SU-DHL-6 (cell line): ENCODE results near the gene PGLYRP3.

ENCODE experiments used
- EZH2phosphoT487 ChIP-seq: fragments of 200-600 bp; sonication (generic), shearing (Covaris generic); conservative IDR thresholded peaks from 2 replicates; pipeline ENCODE4 v1.6.1; 2018; ENCODE audit warnings: mild to moderate bottlenecking, antibody characterized with exemption, low read length, moderate library complexity, mixed read lengths
- TF ChIP-seq, protein P1 (sequence below): fragments of 200-600 bp; sonication (generic); IDR thresholded peaks from one replicate; pipeline ENCODE4 v1.5.1; 2017; ENCODE audit warnings: antibody characterized with exemption, mild to moderate bottlenecking, low read length, moderate library complexity; ENCODE audit not compliant: insufficient read depth, poor library complexity, severe bottlenecking

DNA sequence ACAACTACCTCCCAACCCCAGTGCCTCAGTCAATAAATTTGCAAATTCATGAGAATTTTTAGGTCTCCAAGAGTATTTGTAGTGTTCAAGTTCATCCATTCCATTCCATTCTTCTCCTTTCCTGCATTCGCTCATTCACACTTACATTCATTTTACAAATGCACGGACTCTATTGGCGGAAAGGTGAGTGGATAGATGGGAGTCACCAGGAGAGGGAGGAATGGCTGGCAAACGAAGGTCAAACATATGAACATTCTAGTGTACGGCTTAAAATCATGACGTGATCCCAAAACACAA lies 50.7 kb downstream of the PGLYRP3 start:
- TF ChIP-seq, protein P1, sequence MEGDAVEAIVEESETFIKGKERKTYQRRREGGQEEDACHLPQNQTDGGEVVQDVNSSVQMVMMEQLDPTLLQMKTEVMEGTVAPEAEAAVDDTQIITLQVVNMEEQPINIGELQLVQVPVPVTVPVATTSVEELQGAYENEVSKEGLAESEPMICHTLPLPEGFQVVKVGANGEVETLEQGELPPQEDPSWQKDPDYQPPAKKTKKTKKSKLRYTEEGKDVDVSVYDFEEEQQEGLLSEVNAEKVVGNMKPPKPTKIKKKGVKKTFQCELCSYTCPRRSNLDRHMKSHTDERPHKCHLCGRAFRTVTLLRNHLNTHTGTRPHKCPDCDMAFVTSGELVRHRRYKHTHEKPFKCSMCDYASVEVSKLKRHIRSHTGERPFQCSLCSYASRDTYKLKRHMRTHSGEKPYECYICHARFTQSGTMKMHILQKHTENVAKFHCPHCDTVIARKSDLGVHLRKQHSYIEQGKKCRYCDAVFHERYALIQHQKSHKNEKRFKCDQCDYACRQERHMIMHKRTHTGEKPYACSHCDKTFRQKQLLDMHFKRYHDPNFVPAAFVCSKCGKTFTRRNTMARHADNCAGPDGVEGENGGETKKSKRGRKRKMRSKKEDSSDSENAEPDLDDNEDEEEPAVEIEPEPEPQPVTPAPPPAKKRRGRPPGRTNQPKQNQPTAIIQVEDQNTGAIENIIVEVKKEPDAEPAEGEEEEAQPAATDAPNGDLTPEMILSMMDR, result no peak
- TF ChIP-seq EZH2phosphoT487, result no peak
